Fibroblast of lung (primary cell): ENCODE measurements around the gene AK8. TPM values are rescaled to one million over a fixed set of nuclear protein-coding genes. Genes with fewer than 3 reads are reported as not detected.

Source experiments
- DNase-seq, 2 donors: peaks; one replicate each; pipeline versions ENCODE4 v3.0.0 to v3.0.0-alpha.2; 2010; ENCODE audit warnings: low read depth in 2 of 2
- H2AFZ ChIP-seq: 2 replicates; pipeline ENCODE4 v1.5.1; 2012; ENCODE audit warnings: low read length, control low read depth, inconsistent platforms
- H3K27ac ChIP-seq: 2 replicates; pipeline ENCODE4 v1.5.1; 2011; ENCODE audit warnings: low read length, control low read depth; ENCODE audit not compliant: insufficient read depth
- H3K27me3 ChIP-seq: 2 replicates; pipeline ENCODE4 v1.5.1; 2011; ENCODE audit warnings: mild to moderate bottlenecking, low read length; ENCODE audit not compliant: control insufficient read depth, insufficient read depth
- H3K36me3 ChIP-seq: 2 replicates; pipeline ENCODE4 v1.5.1; 2011; ENCODE audit warnings: low read length; ENCODE audit not compliant: control insufficient read depth, insufficient read depth
- H3K4me1 ChIP-seq: 2 replicates; pipeline ENCODE4 v1.5.1; 2011; ENCODE audit warnings: low read length; ENCODE audit not compliant: control insufficient read depth, insufficient read depth; ENCODE audit errors: extremely low read depth
- H3K4me2 ChIP-seq: 2 replicates; pipeline ENCODE4 v1.5.1; 2011; ENCODE audit warnings: low read length, control low read depth; ENCODE audit not compliant: insufficient read depth; ENCODE audit errors: extremely low read depth
- H3K4me3 ChIP-seq, 4 experiments: fragments of 200-600 bp in 1 of 4; sonication (generic) in 1 of 4; replicated peaks in 1 of 4; 2 replicates each; pipeline ENCODE4 v1.5.1; 2011 to 2016; ENCODE audit warnings: low read length in 4 of 4, low read depth in 3 of 4, mild to moderate bottlenecking in 3 of 4, control low read depth in 2 of 4, inconsistent platforms in 1 of 4, mixed read lengths in 1 of 4; ENCODE audit not compliant: insufficient read depth in 1 of 4; ENCODE audit errors: control extremely low read depth in 1 of 4
- H3K79me2 ChIP-seq: 2 replicates; pipeline ENCODE4 v1.5.1; 2012; ENCODE audit warnings: mild to moderate bottlenecking, low read length, inconsistent platforms; ENCODE audit not compliant: control insufficient read depth, insufficient read depth
- H3K9ac ChIP-seq: 2 replicates; pipeline ENCODE4 v1.5.1; 2011; ENCODE audit warnings: mild to moderate bottlenecking, low read length, control low read depth; ENCODE audit not compliant: insufficient read depth
- H3K9me3 ChIP-seq: 2 replicates; pipeline ENCODE4 v1.5.1; 2012; ENCODE audit warnings: low read depth, low read length; ENCODE audit not compliant: control insufficient read depth, insufficient read depth
- H4K20me1 ChIP-seq: 2 replicates; pipeline ENCODE4 v1.5.1; 2011; ENCODE audit warnings: low read length; ENCODE audit not compliant: control insufficient read depth, insufficient read depth; ENCODE audit errors: extremely low read depth
- EZH2 ChIP-seq: IDR thresholded peaks from 2 replicates; pipeline ENCODE4 v1.5.1; 2012; ENCODE audit warnings: low read length, control low read depth, mild to moderate bottlenecking; ENCODE audit errors: missing control alignments
- polyA plus RNA-seq, 2 donors: library from polyadenylated mRNA; depleted of rRNA in 1 of 2; stranded (reverse) in 1 of 2; unstranded in 1 of 2; fragments of >200 nt; gene quantifications; 2 replicates each; pipeline ENCODE4 v1.2.1, GENCODE V29; 2011 to 2012; ENCODE audit warnings: missing spikeins in 1 of 2
- total RNA-seq: library from RNA; depleted of rRNA; stranded (reverse); fragments of >200 nt; gene quantifications from 2 replicates; pipeline ENCODE4 v1.2.1, GENCODE V29; 2014
- TF ChIP-seq, protein P1 (sequence below), 2 donors: IDR thresholded peaks in 1 of 2; conservative IDR thresholded peaks in 1 of 2; 1 replicate in 1 of 2; 2 replicates in 1 of 2; pipeline ENCODE4 v1.5.1; 2011 to 2012; ENCODE audit warnings: low read length in 2 of 2, control low read depth in 1 of 2, inconsistent platforms in 1 of 2, low read depth in 1 of 2, mild to moderate bottlenecking in 1 of 2

Gene AK8
- total and polyA plus RNA-seq, 2 donors (not counting 1 experiment from before 2014, with no cell fraction given) = 0.17 to 0.50 TPM

DNA sequence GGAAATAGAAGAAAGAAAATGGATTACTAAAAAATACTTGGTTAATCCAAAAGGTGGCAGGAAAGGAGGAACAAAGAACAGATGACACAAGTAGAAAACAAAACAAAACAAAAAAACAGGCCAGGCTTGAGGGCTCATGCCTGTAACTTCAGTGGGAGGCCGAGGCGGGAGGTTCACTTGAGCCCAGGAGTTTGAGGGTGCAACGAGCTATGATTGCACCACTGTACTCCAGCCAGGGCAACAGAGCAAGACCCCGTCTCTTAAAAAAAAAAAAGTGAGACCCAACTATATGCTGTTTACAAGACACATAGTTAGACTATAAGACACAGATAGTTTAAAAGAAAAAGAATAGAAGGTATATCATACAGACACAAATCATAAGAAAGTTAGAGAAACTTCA lies 59.5 kb downstream of the AK8 start:
- no peak for DNase-seq
- no peak for TF ChIP-seq EZH2
- TF ChIP-seq, protein P1, sequence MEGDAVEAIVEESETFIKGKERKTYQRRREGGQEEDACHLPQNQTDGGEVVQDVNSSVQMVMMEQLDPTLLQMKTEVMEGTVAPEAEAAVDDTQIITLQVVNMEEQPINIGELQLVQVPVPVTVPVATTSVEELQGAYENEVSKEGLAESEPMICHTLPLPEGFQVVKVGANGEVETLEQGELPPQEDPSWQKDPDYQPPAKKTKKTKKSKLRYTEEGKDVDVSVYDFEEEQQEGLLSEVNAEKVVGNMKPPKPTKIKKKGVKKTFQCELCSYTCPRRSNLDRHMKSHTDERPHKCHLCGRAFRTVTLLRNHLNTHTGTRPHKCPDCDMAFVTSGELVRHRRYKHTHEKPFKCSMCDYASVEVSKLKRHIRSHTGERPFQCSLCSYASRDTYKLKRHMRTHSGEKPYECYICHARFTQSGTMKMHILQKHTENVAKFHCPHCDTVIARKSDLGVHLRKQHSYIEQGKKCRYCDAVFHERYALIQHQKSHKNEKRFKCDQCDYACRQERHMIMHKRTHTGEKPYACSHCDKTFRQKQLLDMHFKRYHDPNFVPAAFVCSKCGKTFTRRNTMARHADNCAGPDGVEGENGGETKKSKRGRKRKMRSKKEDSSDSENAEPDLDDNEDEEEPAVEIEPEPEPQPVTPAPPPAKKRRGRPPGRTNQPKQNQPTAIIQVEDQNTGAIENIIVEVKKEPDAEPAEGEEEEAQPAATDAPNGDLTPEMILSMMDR (conservative IDR thresholded peaks at IDR 0.05 in 1 of 2, IDR thresholded peaks at IDR 0.05 in 1 of 2; ENCODE audit: low read depth in 1 of 2, low read length in 2 of 2) = no peak
- no peaks in the 10 kb centered on the region for H3K9me3 ChIP-seq
- H3K4me1 ChIP-seq = no peaks in the 10 kb centered on the region
- H3K4me2 ChIP-seq = no peak overlapping the region
- H2AFZ ChIP-seq = no peak overlapping the region
- no peaks in the 10 kb centered on the region for H3K79me2 ChIP-seq
- no peak overlapping the region for H3K27ac ChIP-seq
- H4K20me1 ChIP-seq = no peaks in the 10 kb centered on the region
- H3K4me3 ChIP-seq = no peak overlapping the region
- no peaks in the 10 kb centered on the region for H3K36me3 ChIP-seq
- peaks cover 2% of the 10 kb centered on the region for H3K27me3 ChIP-seq
- no peak overlapping the region for H3K9ac ChIP-seq

DNA sequence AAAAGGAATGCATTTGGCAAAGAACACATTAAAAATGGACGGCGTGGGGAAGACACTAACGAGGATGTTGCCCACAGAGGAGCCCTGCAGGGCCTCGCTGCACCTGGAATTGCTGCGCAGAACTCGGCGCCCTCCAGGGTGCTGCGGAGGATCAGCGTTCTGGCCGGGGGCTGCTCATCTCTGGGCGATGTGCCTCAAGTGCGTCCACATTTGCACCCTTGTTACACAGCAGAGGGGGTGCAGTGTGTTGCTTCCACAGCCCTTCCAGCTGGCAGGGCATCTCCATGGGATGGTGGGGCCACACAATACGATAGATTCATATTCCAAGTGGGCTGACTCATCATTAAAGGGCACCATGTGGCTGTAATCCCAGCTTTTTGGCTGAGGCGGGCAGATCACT lies 63.1 kb downstream of the AK8 start:
- H3K4me1 ChIP-seq = no peaks in the 10 kb centered on the region
- H3K27me3 ChIP-seq = peaks cover 2% of the 10 kb centered on the region
- H3K36me3 ChIP-seq = no peaks in the 10 kb centered on the region
- no peaks in the 10 kb centered on the region for H3K9me3 ChIP-seq
- H3K4me3 ChIP-seq = no peak overlapping the region
- no peaks in the 10 kb centered on the region for H4K20me1 ChIP-seq
- H3K27ac ChIP-seq = no peak overlapping the region
- H3K79me2 ChIP-seq = no peaks in the 10 kb centered on the region
- H3K4me2 ChIP-seq = no peak overlapping the region
- no peak overlapping the region for H2AFZ ChIP-seq
- TF ChIP-seq, protein P1 (conservative IDR thresholded peaks at IDR 0.05 in 1 of 2, IDR thresholded peaks at IDR 0.05 in 1 of 2; ENCODE audit: low read depth in 1 of 2, low read length in 2 of 2) = no peak
- no peak for TF ChIP-seq EZH2
- no peak for DNase-seq
- H3K9ac ChIP-seq = no peak overlapping the region

DNA sequence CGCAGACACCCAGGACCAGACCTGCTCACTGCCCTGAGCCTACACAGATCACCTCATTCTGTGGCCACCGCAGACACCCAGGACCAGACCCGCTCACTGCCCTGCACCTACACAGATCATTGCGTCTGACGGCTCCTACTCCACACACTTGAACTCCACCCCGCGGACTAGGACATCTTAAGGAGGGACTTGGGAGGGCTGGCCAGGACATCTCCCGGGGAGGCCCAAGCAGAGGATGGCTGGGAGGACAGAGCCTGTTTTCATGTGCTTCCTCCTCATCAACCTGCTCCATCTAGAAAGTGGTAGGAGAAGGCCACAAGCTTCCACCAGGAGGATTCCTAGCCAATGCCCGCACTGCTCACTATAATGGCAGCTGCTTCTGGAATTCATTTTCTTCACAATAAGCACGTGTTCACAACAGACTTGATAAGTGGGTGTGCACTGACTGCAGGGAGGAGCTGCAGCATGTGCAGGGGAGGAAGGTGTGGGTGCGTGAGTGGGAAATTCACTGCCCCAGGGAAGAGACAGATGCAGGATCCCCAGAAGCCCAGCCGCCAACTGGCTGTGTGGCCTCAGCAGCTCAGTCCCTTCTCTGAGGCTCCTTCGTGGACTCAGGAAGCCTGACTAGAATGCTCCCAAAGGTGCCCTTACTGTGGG lies 64.8 kb downstream of the AK8 start:
- TF ChIP-seq EZH2 = no peak
- TF ChIP-seq, protein P1 (conservative IDR thresholded peaks at IDR 0.05 in 1 of 2, IDR thresholded peaks at IDR 0.05 in 1 of 2; ENCODE audit: low read depth in 1 of 2, low read length in 2 of 2) = no peak

More for the DNA sequence above, 64.8 kb downstream of the AK8 start:
- Histone ChIP-seq H3K27ac (no peak overlapping the region), H3K9me3 (no peaks in the 10 kb centered on the region), H4K20me1 (no peaks in the 10 kb centered on the region), H3K4me3 (no peak overlapping the region), H3K4me1 (no peaks in the 10 kb centered on the region), H3K4me2 (no peak overlapping the region), H2AFZ (no peak overlapping the region), H3K79me2 (no peaks in the 10 kb centered on the region), H3K27me3 (peaks cover 4% of the 10 kb centered on the region), H3K9ac (no peak overlapping the region), H3K36me3 (no peaks in the 10 kb centered on the region)
- no peak for DNase-seq
